HG02981 (cell line): Measurements from ENCODE around the gene CA6.
A peak's percentile ranks its signal among the peaks of the same experiment; 100 is the strongest.
"Not testable (repeated sequence)": the region's sequence is repeated elsewhere in the genome, so short reads cannot be mapped to it uniquely, and the experiment has no call there.

ENCODE experiments used
- ATAC-seq: cut with Tn5 transposase; IDR thresholded peaks from one replicate; pipeline ENCODE4 v1.9.1; 2021; ENCODE audit warnings: mild to moderate bottlenecking, moderate library complexity; ENCODE audit not compliant: unreplicated experiment

The CA6 gene

GRCh38 chr1:9004031-9004699 is 58.5 kb downstream of the CA6 start:
- ATAC-seq: no peak

DNA sequence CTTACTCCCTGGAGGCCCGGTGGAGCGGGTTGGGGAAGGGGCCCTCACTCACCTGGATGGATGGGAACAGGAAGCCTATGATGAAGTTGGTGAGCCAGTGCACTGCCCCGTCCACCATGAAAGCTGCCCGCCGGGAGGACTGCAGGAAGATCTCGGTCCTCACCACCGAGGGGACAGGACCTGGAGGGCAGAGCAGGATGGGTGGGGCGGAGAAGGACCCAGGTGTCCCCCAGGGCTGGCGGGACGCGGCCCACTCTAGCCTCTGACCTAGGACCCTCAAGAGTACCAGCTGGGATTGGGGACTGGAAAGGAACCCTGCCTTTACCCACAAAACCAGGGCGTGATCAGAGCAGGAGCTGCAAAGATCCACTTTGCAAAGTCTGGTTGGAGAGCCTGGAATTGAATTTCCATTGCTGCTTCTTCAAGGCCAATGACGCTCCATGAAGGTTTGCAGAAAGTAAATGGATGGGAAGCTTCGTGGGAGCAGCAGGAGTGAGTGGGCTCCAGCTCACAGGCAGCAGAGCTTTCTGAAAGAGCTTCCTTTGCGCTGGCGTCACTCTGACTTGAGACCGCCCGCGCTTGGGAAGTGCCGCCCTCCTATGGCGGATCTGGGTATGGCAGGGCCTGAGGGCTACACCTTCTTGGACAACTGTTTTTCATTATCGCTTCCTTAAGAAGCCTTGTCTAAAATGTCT is 59.2 kb downstream of the CA6 start:
- ATAC-seq: no peak

- ATAC-seq: no peak
These were observed 59.7 kb downstream of the CA6 start for GRCh38 chr1:9005395-9005708.

GRCh38 chr1:9006956-9007615 is 61.4 kb downstream of the CA6 start:
- no peak for ATAC-seq

GRCh38 chr1:9008236-9008635 is 62.6 kb downstream of the CA6 start:
- ATAC-seq: peak; percentile 35

- no peak for ATAC-seq
These were observed 64.0 kb downstream of the CA6 start for GRCh38 chr1:9009438-9010370.

GRCh38 chr1:9010781-9011323 is 65.2 kb downstream of the CA6 start:
- peak; percentile 48 for ATAC-seq

DNA sequence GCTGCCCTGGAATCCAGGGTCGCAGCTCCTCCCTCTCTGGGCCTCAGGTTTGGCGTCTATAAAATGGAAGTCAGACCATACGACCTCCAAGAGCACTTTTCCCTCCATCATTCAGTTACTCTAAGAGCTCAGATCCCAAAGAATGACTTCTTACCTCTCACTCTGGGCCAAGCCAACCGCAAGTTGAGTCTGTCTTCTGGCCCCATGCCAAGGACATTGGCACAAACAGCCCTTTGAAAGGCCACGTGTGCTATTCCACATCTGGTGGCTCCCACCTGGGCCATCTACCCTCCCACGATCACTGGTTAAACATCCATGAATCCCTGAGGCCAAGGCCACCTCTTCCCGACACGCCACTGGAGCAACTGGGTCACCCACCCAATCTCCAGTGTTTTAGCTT is 68.2 kb downstream of the CA6 start:
- ATAC-seq: no peak

GRCh38 chr1:9014475-9015375 is 69.1 kb downstream of the CA6 start:
- ATAC-seq: no peak

GRCh38 chr1:9016455-9016854 is 70.8 kb downstream of the CA6 start:
- ATAC-seq: no peak

- no peak for ATAC-seq
These were observed 72.7 kb downstream of the CA6 start for GRCh38 chr1:9018333-9018732.

DNA sequence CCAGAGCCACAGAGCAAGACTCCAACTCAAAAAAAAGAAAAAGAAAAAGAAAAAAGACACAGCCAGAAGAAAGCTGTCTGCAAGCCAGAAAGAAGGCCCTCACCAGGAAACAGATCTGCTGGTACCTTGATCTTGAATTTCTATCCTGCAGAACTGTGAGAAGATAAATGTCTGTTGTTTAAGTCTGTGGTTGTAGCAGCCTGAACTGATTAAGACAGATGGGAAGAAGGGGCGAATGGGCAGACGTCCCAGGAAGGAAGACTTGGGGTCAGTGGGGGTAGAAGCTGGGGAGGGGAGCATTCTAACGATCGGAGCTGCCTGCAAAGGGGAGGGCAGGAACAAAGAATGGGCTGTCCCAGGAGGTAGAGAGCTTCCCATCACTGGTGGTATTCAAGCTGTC is 74.2 kb downstream of the CA6 start:
- no peak for ATAC-seq

DNA sequence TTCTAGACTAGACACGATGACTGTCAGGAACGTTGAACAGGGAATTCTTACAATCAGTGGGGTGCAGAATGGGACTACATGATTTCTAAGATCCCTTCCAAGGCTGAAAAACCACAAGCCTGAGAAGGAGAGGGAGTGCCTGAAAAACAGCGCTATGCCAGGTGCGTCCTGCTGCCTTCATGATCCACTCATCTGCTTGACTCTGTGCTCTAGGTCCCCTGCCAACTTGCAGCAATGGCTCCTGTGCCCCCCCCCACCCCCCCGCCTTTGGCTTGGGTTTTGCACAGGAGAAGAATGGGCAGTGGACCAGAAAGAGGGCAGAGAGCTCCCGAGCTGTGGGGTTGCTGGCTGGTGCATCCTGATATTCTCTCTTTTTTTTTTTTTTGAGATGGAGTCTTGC is 74.6 kb downstream of the CA6 start:
- no peak for ATAC-seq

DNA sequence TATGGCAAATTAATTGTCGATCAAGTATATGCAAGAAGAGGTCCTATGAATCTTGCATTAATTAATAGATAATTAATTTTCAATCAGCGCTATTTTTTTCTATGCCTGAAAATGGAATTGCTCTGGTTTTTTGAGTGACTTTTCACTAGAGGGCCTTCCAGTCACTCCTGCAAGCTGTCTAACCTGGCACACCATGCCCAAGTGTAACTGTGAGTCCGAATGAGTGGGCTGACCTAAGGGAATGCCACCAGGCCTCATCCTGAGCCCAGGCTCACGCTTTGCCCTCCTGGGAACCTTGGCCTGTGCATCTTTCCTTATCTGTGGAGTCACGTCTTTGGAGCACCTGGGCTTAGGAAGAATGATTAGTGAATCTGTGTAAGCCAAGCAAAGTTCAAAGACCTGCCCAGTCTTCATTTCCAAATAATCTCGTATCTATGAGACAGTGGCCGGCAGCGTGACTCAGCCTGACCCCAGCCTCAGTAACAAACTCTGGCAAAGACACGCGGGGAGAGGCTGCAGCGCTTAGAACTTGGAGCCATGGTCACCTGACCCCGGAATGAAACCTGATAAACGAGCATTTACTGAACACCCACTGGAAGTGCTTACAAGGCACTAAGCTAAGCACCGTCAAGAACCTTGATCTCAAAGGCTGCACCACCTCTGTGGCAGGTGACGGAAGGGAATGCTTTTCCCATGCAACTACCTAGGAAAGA is 76.5 kb downstream of the CA6 start:
- not testable (repeated sequence) for ATAC-seq

- ATAC-seq: no peak
These were observed 77.1 kb downstream of the CA6 start for GRCh38 chr1:9022773-9023172.
